ENCODE measurements around the gene AGMO. TPM values are rescaled to one million over a fixed set of nuclear protein-coding genes. Genes with fewer than 3 reads are reported as not detected.

The AGMO gene
- polyA plus RNA-seq, 1 donor (not counting 4 experiments of a cell fraction or from before 2014, with no cell fraction given), result not detected

DNA sequence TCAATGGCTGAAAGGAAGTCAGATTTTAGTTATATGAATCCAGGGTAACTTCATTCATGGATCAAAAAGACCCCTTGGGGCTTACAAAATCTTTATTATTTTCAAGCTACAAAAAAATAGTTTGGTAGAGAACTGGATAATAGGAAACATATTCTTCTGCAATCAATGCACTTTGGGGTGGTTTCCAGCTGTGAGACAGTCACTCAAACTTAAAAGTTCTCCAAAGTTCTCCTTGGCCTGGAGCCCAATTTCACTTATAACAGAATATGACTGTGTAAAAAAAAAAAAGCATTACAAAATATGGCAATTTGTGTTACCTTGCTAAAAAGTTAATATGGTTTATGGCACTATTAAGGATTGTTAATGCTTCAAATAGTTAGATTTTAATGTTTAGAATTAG is 255.5 kb downstream of the AGMO start:
- H3K79me2 ChIP-seq (ENCODE audit: control insufficient read depth, insufficient read depth, low read length), result no peaks in the 10 kb centered on the region
- no peaks in the 10 kb centered on the region for H3K27me3 ChIP-seq (ENCODE audit: control insufficient read depth, extremely low read depth, insufficient read depth, low read length)
- H3K36me3 ChIP-seq (ENCODE audit: control insufficient read depth in 2 of 2, extremely low read depth in 1 of 2, insufficient read depth in 2 of 2, low read length in 2 of 2), result no peaks in the 10 kb centered on the region
- dilution Hi-C loops (cut with MboI; ENCODE audit: extremely low pct_ligation_motif_present, low sequenced_read_pairs), result no loop called here
- no peak overlapping the region for H3K27ac ChIP-seq (ENCODE audit: control insufficient read depth, insufficient read depth, low read length)
- no peaks in the 10 kb centered on the region for H3K9me3 ChIP-seq (ENCODE audit: control insufficient read depth, low read depth, low read length)
- no peak overlapping the region for H3K4me2 ChIP-seq (ENCODE audit: control insufficient read depth, extremely low read depth, insufficient read depth, low read depth, low read length)
- FAIRE-seq, result no peak
- no peaks in the 10 kb centered on the region for H3K9me1 ChIP-seq (ENCODE audit: control insufficient read depth, extremely low read depth, insufficient read depth, low read length)
- TF ChIP-seq, protein P1, sequence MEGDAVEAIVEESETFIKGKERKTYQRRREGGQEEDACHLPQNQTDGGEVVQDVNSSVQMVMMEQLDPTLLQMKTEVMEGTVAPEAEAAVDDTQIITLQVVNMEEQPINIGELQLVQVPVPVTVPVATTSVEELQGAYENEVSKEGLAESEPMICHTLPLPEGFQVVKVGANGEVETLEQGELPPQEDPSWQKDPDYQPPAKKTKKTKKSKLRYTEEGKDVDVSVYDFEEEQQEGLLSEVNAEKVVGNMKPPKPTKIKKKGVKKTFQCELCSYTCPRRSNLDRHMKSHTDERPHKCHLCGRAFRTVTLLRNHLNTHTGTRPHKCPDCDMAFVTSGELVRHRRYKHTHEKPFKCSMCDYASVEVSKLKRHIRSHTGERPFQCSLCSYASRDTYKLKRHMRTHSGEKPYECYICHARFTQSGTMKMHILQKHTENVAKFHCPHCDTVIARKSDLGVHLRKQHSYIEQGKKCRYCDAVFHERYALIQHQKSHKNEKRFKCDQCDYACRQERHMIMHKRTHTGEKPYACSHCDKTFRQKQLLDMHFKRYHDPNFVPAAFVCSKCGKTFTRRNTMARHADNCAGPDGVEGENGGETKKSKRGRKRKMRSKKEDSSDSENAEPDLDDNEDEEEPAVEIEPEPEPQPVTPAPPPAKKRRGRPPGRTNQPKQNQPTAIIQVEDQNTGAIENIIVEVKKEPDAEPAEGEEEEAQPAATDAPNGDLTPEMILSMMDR (optimal IDR thresholded peaks at IDR 0.05 in 1 of 3, IDR thresholded peaks at IDR 0.05 in 1 of 3, conservative IDR thresholded peaks at IDR 0.05 in 1 of 3; ENCODE audit: extremely low read depth in 1 of 3, insufficient read depth in 2 of 3, low read length in 3 of 3), result no peak
- no peak for TF ChIP-seq EZH2 (IDR thresholded peaks at IDR 0.05; ENCODE audit: low read length)
- H3K9ac ChIP-seq (ENCODE audit: control insufficient read depth, extremely low read depth, insufficient read depth, low read length), result no peak overlapping the region
- no peaks in the 10 kb centered on the region for H3K4me1 ChIP-seq (ENCODE audit: control insufficient read depth, extremely low read depth, insufficient read depth, low read length)
- no peak overlapping the region for H3K4me3 ChIP-seq (ENCODE audit: control insufficient read depth in 2 of 3, extremely low read depth in 1 of 3, insufficient read depth in 2 of 3, low read depth in 1 of 3, low read length in 3 of 3)
- H4K20me1 ChIP-seq (ENCODE audit: control insufficient read depth, extremely low read depth, insufficient read depth, low read length), result no peaks in the 10 kb centered on the region
- H2AFZ ChIP-seq (ENCODE audit: control insufficient read depth, low read length), result no peak overlapping the region
- no peak for DNase-seq (ENCODE audit: low read depth, low spot score)

DNA sequence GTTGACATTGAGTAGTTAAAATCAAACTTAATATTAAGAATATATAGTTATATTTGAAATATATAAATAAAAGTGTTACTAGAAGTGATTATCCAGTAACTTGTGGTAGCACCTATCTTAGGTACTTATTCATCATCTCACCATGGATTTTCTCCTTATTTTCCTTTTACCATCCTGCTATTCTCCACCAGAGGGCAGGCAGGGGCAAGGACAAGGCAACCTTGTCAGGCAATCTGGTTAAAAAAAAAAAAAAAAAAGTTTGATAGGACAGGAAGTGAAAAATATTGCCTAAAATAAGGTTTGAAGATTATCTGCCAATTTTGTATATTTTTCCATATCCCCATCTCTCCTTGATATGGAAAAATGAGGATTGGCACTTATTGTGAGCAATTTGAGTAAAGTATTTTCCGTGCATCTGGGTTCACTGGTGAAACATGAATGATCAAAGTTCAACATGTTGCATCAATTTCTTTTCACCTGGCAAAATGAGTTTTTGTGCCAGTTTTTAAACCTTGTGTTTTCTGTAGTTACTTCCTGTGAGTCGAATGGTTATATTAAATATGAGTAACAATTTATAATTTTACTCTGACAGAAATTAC is 256.7 kb downstream of the AGMO start:
- peak; percentile 4 for DNase-seq (ENCODE audit: low read depth, low spot score)
- no peak overlapping the region for H3K27ac ChIP-seq (ENCODE audit: control insufficient read depth, insufficient read depth, low read length)
- H3K4me3 ChIP-seq (ENCODE audit: control insufficient read depth in 2 of 3, extremely low read depth in 1 of 3, insufficient read depth in 2 of 3, low read depth in 1 of 3, low read length in 3 of 3), result no peak overlapping the region
- H3K27me3 ChIP-seq (ENCODE audit: control insufficient read depth, extremely low read depth, insufficient read depth, low read length), result no peaks in the 10 kb centered on the region
- TF ChIP-seq, protein P1 (optimal IDR thresholded peaks at IDR 0.05 in 1 of 3, IDR thresholded peaks at IDR 0.05 in 1 of 3, conservative IDR thresholded peaks at IDR 0.05 in 1 of 3; ENCODE audit: extremely low read depth in 1 of 3, insufficient read depth in 2 of 3, low read length in 3 of 3), result peak; percentile 49 to 70 (median 62)
- TF ChIP-seq EZH2 (IDR thresholded peaks at IDR 0.05; ENCODE audit: low read length), result no peak
- H3K9me3 ChIP-seq (ENCODE audit: control insufficient read depth, low read depth, low read length), result no peaks in the 10 kb centered on the region
- H4K20me1 ChIP-seq (ENCODE audit: control insufficient read depth, extremely low read depth, insufficient read depth, low read length), result no peaks in the 10 kb centered on the region
- H2AFZ ChIP-seq (ENCODE audit: control insufficient read depth, low read length), result no peak overlapping the region
- dilution Hi-C loops (cut with MboI; ENCODE audit: extremely low pct_ligation_motif_present, low sequenced_read_pairs), result no loop called here
- no peak overlapping the region for H3K4me2 ChIP-seq (ENCODE audit: control insufficient read depth, extremely low read depth, insufficient read depth, low read depth, low read length)
- H3K79me2 ChIP-seq (ENCODE audit: control insufficient read depth, insufficient read depth, low read length), result no peaks in the 10 kb centered on the region
- no peaks in the 10 kb centered on the region for H3K36me3 ChIP-seq (ENCODE audit: control insufficient read depth in 2 of 2, extremely low read depth in 1 of 2, insufficient read depth in 2 of 2, low read length in 2 of 2)
- H3K4me1 ChIP-seq (ENCODE audit: control insufficient read depth, extremely low read depth, insufficient read depth, low read length), result no peaks in the 10 kb centered on the region
- no peak for FAIRE-seq
- H3K9me1 ChIP-seq (ENCODE audit: control insufficient read depth, extremely low read depth, insufficient read depth, low read length), result no peaks in the 10 kb centered on the region
- H3K9ac ChIP-seq (ENCODE audit: control insufficient read depth, extremely low read depth, insufficient read depth, low read length), result no peak overlapping the region

Data from keratinocyte (primary cell).